GM12801 (cell line): ENCODE measurements around the gene ASGR1.

ENCODE experiments used
- TF ChIP-seq, protein P1 (sequence below): IDR thresholded peaks from one replicate; pipeline ENCODE4 v1.5.1; 2011; ENCODE audit warnings: control low read depth; ENCODE audit not compliant: insufficient read length; ENCODE audit errors: extremely low read depth

Gene ASGR1

DNA sequence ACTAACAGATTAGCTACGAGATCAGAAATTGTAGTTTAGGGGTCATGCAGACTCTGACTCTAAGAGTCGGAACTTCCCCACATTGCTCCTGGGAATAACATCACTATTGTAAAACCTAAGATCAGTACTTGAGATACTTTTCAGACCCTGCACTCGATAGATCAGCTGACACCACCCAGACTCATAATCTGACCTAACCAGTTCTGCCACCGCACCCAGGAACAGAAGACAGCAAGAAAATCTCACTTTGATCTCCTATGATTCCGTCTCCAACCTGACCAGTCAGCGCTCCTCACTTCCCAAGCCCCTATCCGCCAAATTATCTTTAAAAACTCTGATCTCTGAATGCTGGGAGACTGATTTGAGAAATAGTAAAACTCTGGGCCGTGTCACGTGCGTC lies 37.3 kb downstream of the ASGR1 start:
- TF ChIP-seq, protein P1, sequence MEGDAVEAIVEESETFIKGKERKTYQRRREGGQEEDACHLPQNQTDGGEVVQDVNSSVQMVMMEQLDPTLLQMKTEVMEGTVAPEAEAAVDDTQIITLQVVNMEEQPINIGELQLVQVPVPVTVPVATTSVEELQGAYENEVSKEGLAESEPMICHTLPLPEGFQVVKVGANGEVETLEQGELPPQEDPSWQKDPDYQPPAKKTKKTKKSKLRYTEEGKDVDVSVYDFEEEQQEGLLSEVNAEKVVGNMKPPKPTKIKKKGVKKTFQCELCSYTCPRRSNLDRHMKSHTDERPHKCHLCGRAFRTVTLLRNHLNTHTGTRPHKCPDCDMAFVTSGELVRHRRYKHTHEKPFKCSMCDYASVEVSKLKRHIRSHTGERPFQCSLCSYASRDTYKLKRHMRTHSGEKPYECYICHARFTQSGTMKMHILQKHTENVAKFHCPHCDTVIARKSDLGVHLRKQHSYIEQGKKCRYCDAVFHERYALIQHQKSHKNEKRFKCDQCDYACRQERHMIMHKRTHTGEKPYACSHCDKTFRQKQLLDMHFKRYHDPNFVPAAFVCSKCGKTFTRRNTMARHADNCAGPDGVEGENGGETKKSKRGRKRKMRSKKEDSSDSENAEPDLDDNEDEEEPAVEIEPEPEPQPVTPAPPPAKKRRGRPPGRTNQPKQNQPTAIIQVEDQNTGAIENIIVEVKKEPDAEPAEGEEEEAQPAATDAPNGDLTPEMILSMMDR: no peak

GRCh38 chr17:7139400-7139799 lies 39.8 kb downstream of the ASGR1 start:
- TF ChIP-seq, protein P1: no peak

DNA sequence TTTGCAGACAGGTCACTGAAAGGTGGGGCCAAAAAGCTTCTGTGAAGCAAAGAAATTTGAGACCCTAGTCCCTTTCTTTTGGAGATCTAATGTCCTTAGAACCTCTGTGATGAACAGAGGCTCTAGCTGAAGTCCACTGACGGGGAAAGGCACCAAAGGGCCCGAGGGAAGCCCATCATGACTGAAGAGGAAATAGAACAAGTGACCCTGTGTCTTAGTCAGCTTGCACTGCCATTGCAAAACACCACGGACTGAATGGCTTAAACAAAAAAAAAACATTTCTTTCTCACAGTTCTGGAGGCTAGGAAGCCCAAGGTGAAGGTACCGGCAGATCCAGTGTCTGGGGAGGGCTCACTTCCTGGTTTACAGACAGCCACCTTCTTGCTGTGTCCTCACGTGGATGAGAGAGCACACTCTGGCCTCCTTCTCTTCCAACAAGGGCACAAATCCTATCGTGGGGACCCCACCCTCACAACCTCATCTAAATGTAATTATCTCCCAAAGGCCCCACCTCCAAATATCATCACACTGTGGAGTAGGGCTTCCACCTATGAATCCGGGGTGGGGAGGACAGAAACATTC lies 40.3 kb downstream of the ASGR1 start:
- TF ChIP-seq, protein P1: no peak

DNA sequence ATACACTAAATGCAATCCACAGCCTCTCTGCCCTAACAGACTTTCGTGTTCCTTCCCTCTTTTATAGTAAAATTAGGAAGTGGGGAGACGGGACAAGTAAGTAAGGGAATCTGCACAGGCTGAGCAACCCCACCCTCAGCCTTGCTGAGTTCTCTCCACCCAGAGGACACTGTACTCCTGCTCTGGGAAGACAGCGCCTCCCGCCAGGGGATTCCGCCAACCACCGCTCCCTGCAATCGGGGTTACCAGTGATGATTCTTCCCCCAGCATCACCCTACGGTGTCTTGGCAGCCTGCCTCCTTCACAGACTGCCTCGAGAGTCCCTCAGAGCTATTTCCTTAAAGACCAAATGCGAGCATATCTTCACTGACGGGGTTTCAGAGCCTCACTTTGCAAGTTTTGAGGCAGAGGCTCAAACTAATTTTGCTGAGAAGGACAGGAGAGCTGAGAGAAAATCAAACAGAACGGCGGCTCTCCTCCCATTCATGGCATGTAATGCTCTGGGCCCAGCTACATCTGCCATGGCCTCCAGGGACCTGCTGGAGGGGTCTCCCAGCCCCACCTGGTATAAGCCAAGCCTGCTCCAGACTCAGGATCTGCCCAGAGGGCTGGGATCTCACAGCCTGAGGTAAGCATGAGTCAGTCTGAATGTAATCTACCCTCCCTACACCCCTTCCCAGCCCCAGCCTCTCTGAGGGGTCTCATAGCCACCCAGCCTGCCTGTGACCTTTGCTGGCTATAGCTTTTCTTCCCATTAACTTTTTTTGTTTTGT lies 41.8 kb downstream of the ASGR1 start:
- TF ChIP-seq, protein P1: no peak

DNA sequence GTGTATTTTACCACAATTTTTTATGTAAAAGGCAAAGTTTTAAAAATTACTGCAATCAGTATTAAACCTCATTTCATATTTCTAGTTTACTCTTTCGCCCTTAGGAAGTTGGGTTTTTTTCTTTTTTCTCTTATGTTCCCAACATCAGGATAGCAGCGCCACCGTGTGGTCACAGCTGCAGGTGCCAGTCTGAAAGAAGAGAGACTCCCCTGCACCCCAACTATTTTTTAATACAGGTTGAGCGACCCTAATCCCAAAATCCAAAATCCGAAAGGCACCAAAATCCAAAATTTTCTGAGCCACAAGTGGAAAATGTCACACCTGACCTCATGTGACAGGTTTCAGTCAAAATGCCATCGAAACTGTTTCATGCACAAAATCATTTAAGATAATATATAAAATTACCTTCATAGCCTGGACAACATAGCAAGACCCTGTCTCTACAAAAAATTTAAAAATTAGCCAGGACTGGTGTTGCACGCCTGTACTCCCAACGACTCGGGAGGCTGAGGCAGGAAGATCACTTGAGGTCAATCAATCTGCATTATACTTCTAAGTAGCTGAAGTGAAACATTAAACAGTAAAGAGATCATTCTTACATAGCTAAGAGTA lies 42.8 kb downstream of the ASGR1 start:
- TF ChIP-seq, protein P1: no peak

GRCh38 chr17:7133916-7134315 lies 45.3 kb downstream of the ASGR1 start:
- TF ChIP-seq, protein P1: no peak

DNA sequence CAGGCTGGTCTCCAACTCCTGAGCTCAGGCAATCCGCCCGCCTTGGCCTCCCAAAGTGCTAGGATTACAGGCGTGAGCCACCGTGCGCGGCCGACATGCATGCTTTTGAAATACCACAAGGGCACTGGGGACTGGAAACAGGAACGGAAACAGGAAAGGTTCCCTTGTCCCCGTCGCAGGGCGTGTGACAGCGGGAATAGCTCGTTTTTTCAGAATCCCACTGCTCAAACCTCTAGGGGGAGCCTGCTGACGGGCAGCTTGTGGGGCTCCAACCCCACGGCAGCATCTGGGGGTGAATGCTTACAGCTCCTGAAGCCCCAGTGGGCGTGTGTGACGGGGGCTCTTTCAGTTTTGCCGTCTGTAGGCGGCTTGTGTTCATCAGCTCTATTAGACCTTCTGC lies 45.7 kb downstream of the ASGR1 start:
- TF ChIP-seq, protein P1: no peak
